Dermis microvascular lymphatic vessel endothelial cell (primary cell): ENCODE data around the gene GRK7. TPM values are rescaled to one million over a fixed set of nuclear protein-coding genes. Genes with fewer than 3 reads are reported as not detected.
"Not testable (repeated sequence)": the region's sequence is repeated elsewhere in the genome, so short reads cannot be mapped to it uniquely, and the experiment has no call there.

Experiments
- DNase-seq, 2 donors: peaks; one replicate each; pipeline versions ENCODE4 v3.0.0 to v3.0.0-alpha.2; 2010; ENCODE audit warnings: low read depth in 2 of 2
- total RNA-seq: library from RNA; depleted of rRNA; stranded (reverse); fragments of >200 nt; gene quantifications from 2 replicates; pipeline ENCODE4 v1.2.1, GENCODE V29; 2014

GRK7 gene
- total RNA-seq, 1 donor from 2014 or later = not detected

GRCh38 chr3:141754032-141754431 is 9.2 kb upstream of the GRK7 start:
- DNase-seq = no peak

- not testable (repeated sequence) for DNase-seq
Measured at GRCh38 chr3:141762552-141762951, 656 bp upstream of the GRK7 start.

- DNase-seq = no peak
Measured at GRCh38 chr3:141764045-141764444, 837 bp downstream of the GRK7 start.

GRCh38 chr3:141764465-141764864 is 1.3 kb downstream of the GRK7 start:
- DNase-seq = no peak

GRCh38 chr3:141764986-141765385 is 1.8 kb downstream of the GRK7 start:
- no peak for DNase-seq

- no peak for DNase-seq
Measured at GRCh38 chr3:141767066-141767465, 3.9 kb downstream of the GRK7 start.

- DNase-seq = peak in 1 of 2 donors; percentile 44
Measured at GRCh38 chr3:141769221-141769894, 6.2 kb downstream of the GRK7 start.

GRCh38 chr3:141773676-141774075 is 10.5 kb downstream of the GRK7 start:
- no peak for DNase-seq

- no peak for DNase-seq
Measured at GRCh38 chr3:141776376-141776775, 13.2 kb downstream of the GRK7 start.

- no peak for DNase-seq
Measured at GRCh38 chr3:141776885-141777284, 13.7 kb downstream of the GRK7 start.

- no peak for DNase-seq
Measured at GRCh38 chr3:141777957-141778813, 15.0 kb downstream of the GRK7 start.

- DNase-seq = no peak
Measured at GRCh38 chr3:141779667-141780066, 16.5 kb downstream of the GRK7 start.

- DNase-seq = peak; percentile 36 to 58
Measured at GRCh38 chr3:141782386-141782932, 19.3 kb downstream of the GRK7 start.

- no peak for DNase-seq
Measured at GRCh38 chr3:141783632-141784031, 20.4 kb downstream of the GRK7 start.

- DNase-seq = no peak
Measured at GRCh38 chr3:141784096-141784495, 20.9 kb downstream of the GRK7 start.

GRCh38 chr3:141784531-141784930 is 21.3 kb downstream of the GRK7 start:
- DNase-seq = no peak

- no peak for DNase-seq
Measured at GRCh38 chr3:141788149-141788548, 24.9 kb downstream of the GRK7 start.

GRCh38 chr3:141788750-141789149 is 25.5 kb downstream of the GRK7 start:
- not testable (repeated sequence) for DNase-seq

GRCh38 chr3:141789281-141789680 is 26.1 kb downstream of the GRK7 start:
- DNase-seq = no peak

- no peak for DNase-seq
Measured at GRCh38 chr3:141790171-141790570, 27.0 kb downstream of the GRK7 start.

- no peak for DNase-seq
Measured at GRCh38 chr3:141792495-141792894, 29.3 kb downstream of the GRK7 start.

- no peak for DNase-seq
Measured at GRCh38 chr3:141793476-141794260, 30.5 kb downstream of the GRK7 start.
